Spleen (tissue), 11 donors: Measurements from ENCODE around the gene THBS2. TPM values are rescaled to one million over a fixed set of nuclear protein-coding genes. Genes with fewer than 3 reads are reported as not detected.

Experiments
- DNase-seq: peaks from one replicate; pipeline ENCODE4 v3.0.0-alpha.2; 2020
- H3K27ac ChIP-seq, 8 donors: fragments of 200-600 bp; sonication (generic) in 7 of 8; 1 replicate in 4 of 8; 2 replicates in 4 of 8; pipeline versions ENCODE4 v1.5.0 to v1.8.0; 2016 to 2021; ENCODE audit warnings: inconsistent platforms in 4 of 8, mild to moderate bottlenecking in 4 of 8, moderate library complexity in 1 of 8
- H3K27me3 ChIP-seq, 7 donors: fragments of 200-600 bp; sonication (generic) in 6 of 7; replicated peaks in 1 of 7; 1 replicate in 4 of 7; 2 replicates in 3 of 7; pipeline versions ENCODE4 v1.5.0 to v1.8.0; 2016 to 2021; ENCODE audit warnings: inconsistent platforms in 3 of 7, mild to moderate bottlenecking in 1 of 7
- H3K36me3 ChIP-seq, 6 donors: fragments of 200-600 bp; sonication (generic) in 5 of 6; 1 replicate in 4 of 6; 2 replicates in 2 of 6; pipeline versions ENCODE4 v1.5.0 to v1.8.0; 2016 to 2021; ENCODE audit warnings: inconsistent platforms in 2 of 6
- H3K4me1 ChIP-seq, 6 donors: fragments of 200-600 bp; sonication (generic) in 5 of 6; 1 replicate in 3 of 6; 2 replicates in 3 of 6; pipeline versions ENCODE4 v1.5.0 to v1.8.0; 2016 to 2021; ENCODE audit warnings: inconsistent platforms in 3 of 6
- H3K4me3 ChIP-seq, 8 donors: fragments of 200-600 bp; sonication (generic) in 7 of 8; 1 replicate in 4 of 8; 2 replicates in 4 of 8; pipeline versions ENCODE4 v1.5.0 to v1.8.0; 2016 to 2021; ENCODE audit warnings: inconsistent platforms in 4 of 8, mild to moderate bottlenecking in 4 of 8, moderate library complexity in 2 of 8
- H3K9me3 ChIP-seq, 8 donors: fragments of 200-600 bp; sonication (generic) in 7 of 8; 1 replicate in 4 of 8; 2 replicates in 4 of 8; pipeline versions ENCODE4 v1.5.0 to v1.8.0; 2016 to 2021; ENCODE audit warnings: inconsistent platforms in 4 of 8
- POLR2A ChIP-seq, 3 donors: fragments of 450-650 bp; IDR thresholded peaks; one replicate each; pipeline ENCODE4 v1.5.1; 2017; ENCODE audit warnings: antibody characterized with exemption in 3 of 3, mild to moderate bottlenecking in 1 of 3
- POLR2AphosphoS5 ChIP-seq, 3 donors: sonication (generic); formaldehyde crosslinking; IDR thresholded peaks; one replicate each; pipeline ENCODE4 v1.5.1; 2017; ENCODE audit warnings: antibody characterized with exemption in 3 of 3
- WGBS, 5 donors: extraction: QIAGEN DNeasy Blood & Tissue Kit in 3 of 5; methylation state at CpG; one replicate each; pipeline versions ENCODE4 v1.1.5 to v1.1.7; 2013 to 2018; 5-methylcytosine and 5-hydroxymethylcytosine counted together
- intact Hi-C: fragments of 100-400 bp; cut with DNase I; formaldehyde crosslinking; loops from one replicate; pipeline ENCODE4 v1.15.0; 2023; ENCODE audit warnings: low total_unique reads
- polyA plus RNA-seq, 3 donors: library from polyadenylated mRNA; stranded (reverse); fragments of 200-250 nt; gene quantifications; one replicate each; pipeline ENCODE4 v1.2.1, GENCODE V29; 2013
- total RNA-seq, 7 donors: library from RNA; depleted of rRNA in 3 of 7; stranded (reverse); fragments of >200 nt in 3 of 7; fragmentation: NEBNext Ultra II Directional in 4 of 7; extraction: Animal tissue kit (Norgen Biotek cat#: 25700) in 4 of 7; gene quantifications; one replicate each; pipeline versions ENCODE4 v1.1.0 to v1.2.1, GENCODE V29; 2016 to 2021
- TF ChIP-seq, protein P1 (sequence below), 11 experiments: fragments of 200-600 bp in 7 of 11; fragments of 450-650 bp in 4 of 11; sonication (generic) in 4 of 11; IDR thresholded peaks in 8 of 11; conservative IDR thresholded peaks in 3 of 11; 1 replicate in 7 of 11; 2 replicates in 4 of 11; pipeline versions ENCODE4 v1.4.0 to v1.8.0; 2016 to 2021; ENCODE audit warnings: antibody characterized with exemption in 11 of 11, inconsistent platforms in 4 of 11, mild to moderate bottlenecking in 1 of 11
- donor health status: healthy with polysubstance abuse.
- donor health status: DM: no; HTN: no; CAD: no; lungs with moderate emphysema.
- donor health status: DM: no; HTN: no; CAD: no.
- donor health status: Bipolar disorder and iron deficiency.
- donor health status: healthy.
- donor health status: DM: no; HTN: no; CAD: no.
- donor health status: DM: yes; HTN: yes; CAD: no.

The THBS2 gene
- total and polyA plus RNA-seq, 10 donors, result 1.2 to 24.9 (median 5.7) TPM

DNA sequence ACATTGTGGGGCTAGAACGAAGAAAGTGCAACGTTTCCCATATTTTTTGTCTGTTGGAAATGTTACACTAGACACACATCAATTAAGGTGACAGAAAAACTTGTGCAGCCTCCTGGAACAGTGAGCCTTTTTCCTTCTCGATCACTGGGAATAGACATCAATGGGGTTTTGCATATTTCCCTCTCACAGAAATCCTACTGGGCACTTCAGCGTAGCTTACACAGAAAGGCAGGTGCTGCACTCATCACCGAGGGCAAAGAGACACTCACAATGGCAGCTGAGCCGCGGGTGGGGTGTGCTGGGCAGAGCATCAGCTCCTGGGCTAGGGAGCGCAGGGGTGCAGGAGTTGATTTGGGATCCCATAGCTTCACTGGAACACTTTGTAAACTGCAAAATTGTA lies 64.5 kb downstream of the THBS2 start:
- no peaks in the 10 kb centered on the region for H3K27me3 ChIP-seq
- H3K4me3 ChIP-seq, result no peak overlapping the region
- no peaks in the 10 kb centered on the region for H3K4me1 ChIP-seq
- no peak for TF ChIP-seq POLR2A (IDR thresholded peaks at IDR 0.05)
- TF ChIP-seq POLR2AphosphoS5 (IDR thresholded peaks at IDR 0.05), result no peak
- TF ChIP-seq, protein P1, sequence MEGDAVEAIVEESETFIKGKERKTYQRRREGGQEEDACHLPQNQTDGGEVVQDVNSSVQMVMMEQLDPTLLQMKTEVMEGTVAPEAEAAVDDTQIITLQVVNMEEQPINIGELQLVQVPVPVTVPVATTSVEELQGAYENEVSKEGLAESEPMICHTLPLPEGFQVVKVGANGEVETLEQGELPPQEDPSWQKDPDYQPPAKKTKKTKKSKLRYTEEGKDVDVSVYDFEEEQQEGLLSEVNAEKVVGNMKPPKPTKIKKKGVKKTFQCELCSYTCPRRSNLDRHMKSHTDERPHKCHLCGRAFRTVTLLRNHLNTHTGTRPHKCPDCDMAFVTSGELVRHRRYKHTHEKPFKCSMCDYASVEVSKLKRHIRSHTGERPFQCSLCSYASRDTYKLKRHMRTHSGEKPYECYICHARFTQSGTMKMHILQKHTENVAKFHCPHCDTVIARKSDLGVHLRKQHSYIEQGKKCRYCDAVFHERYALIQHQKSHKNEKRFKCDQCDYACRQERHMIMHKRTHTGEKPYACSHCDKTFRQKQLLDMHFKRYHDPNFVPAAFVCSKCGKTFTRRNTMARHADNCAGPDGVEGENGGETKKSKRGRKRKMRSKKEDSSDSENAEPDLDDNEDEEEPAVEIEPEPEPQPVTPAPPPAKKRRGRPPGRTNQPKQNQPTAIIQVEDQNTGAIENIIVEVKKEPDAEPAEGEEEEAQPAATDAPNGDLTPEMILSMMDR (IDR thresholded peaks at IDR 0.05 in 8 of 11, conservative IDR thresholded peaks at IDR 0.05 in 3 of 11), result no peak
- H3K36me3 ChIP-seq, result no peaks in the 10 kb centered on the region
- peak overlapping the region in 4 of 8 donors; percentile 47 to 64 (median 63) for H3K27ac ChIP-seq
- no peak for DNase-seq
- H3K9me3 ChIP-seq, result no peaks in the 10 kb centered on the region
- intact Hi-C loops, result no loop called here
- 74 to 94% (median 87%) methylated on average over 8 of the region's 8 CpGs for WGBS, 5 donors

DNA sequence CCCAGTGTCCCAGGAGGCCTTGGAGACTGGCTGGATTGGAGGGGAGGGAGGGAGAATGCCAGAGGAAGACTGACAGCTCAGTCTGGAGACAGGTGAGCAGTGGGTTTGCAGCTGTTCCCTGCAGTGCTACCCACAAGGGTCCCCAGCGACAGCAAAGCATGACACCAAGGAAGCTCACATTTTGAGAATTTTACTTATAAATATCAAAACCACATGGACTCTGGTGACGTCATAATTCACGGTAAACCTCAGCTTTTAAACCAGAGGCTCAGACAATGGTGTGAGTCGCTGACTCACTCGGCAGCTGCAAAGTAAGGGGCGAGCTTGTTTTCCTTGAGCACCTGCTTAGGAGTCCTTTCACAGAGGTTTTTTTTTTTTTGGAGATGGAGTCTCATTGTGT lies 65.2 kb downstream of the THBS2 start:
- H3K4me3 ChIP-seq, result no peak overlapping the region
- WGBS, 5 donors, result 54 to 71% (median 56%) methylated on average over 6 of the region's 6 CpGs
- TF ChIP-seq, protein P1 (IDR thresholded peaks at IDR 0.05 in 8 of 11, conservative IDR thresholded peaks at IDR 0.05 in 3 of 11), result no peak
- no peak for TF ChIP-seq POLR2AphosphoS5 (IDR thresholded peaks at IDR 0.05)
- TF ChIP-seq POLR2A (IDR thresholded peaks at IDR 0.05), result no peak
- H3K27me3 ChIP-seq, result no peaks in the 10 kb centered on the region
- no peaks in the 10 kb centered on the region for H3K4me1 ChIP-seq
- H3K9me3 ChIP-seq, result no peaks in the 10 kb centered on the region
- H3K27ac ChIP-seq, result peak overlapping the region in 2 of 8 donors; percentile 16 to 43
- intact Hi-C loops, result no loop called here
- H3K36me3 ChIP-seq, result no peaks in the 10 kb centered on the region
- DNase-seq, result no peak

DNA sequence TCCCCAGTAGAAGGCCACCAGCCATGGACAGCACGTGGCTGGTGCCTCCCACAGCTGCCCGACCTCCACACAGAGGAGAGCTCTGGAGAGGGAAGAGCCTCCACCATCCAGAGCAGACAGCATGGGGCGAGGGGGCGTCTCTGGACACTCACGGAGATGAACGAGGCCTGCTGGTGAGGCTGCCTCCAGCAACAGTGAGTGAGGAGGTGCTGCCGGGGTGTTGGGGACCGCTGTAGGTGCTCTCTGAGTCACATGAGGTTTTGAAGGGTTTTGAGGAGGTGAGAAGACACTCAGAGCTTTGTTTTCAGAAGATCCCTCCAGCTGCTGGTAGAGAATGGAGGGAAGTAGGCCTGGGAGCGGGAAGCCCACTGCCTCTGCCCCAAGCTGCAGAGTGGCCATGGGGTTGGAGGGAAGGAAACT lies 65.6 kb downstream of the THBS2 start:
- Histone ChIP-seq H3K4me1 (no peaks in the 10 kb centered on the region), H3K36me3 (no peaks in the 10 kb centered on the region), H3K9me3 (no peaks in the 10 kb centered on the region), H3K27ac (peak overlapping the region in 2 of 8 donors; percentile 16 to 43), H3K27me3 (no peaks in the 10 kb centered on the region), H3K4me3 (no peak overlapping the region)
- no peak for DNase-seq
- WGBS, 5 donors, result 55 to 85% (median 74%) methylated on average over 7 to 9 of the region's 9 CpGs
- intact Hi-C loops, result no loop called here
- TF ChIP-seq POLR2A (IDR thresholded peaks at IDR 0.05) (no peak), POLR2AphosphoS5 (IDR thresholded peaks at IDR 0.05) (no peak)
- TF ChIP-seq, protein P1 (IDR thresholded peaks at IDR 0.05 in 8 of 11, conservative IDR thresholded peaks at IDR 0.05 in 3 of 11), result no peak

DNA sequence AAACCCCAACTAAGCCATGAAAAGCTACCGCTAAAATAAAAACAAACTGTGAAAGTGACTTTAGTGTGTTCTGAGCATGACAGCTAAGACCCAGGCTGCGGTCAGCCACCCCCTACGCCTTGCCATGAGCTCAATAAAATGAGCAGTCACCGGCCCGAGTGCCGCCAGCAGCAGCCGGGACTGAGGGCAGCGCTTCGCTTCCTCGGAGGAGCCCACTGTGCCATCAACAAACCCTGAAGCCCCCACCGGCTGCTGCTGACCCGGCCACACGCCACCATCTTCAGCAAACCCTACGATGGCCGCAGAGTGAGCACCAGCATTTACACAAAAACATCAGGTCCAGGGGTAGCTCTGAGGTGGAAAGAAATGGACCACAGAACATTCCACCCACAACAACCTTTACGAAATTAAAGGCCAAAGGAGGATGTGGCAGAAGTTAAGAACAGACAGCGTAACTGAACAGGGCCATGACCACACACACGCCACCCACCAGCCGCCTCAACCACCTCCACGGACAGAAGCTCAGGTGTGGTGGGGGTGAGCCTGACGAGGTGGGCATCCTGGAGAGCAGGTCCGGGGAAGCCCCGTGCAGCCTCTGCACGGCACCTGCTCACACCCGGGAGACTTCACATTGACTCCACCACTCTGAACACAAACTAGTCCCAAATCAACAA lies 67.0 kb downstream of the THBS2 start:
- no peaks in the 10 kb centered on the region for H3K27me3 ChIP-seq
- 85 to 92% (median 88%) methylated on average over 25 of the region's 25 CpGs for WGBS, 5 donors
- H3K36me3 ChIP-seq, result no peaks in the 10 kb centered on the region
- TF ChIP-seq POLR2AphosphoS5 (IDR thresholded peaks at IDR 0.05), result no peak
- TF ChIP-seq POLR2A (IDR thresholded peaks at IDR 0.05), result no peak
- TF ChIP-seq, protein P1 (IDR thresholded peaks at IDR 0.05 in 8 of 11, conservative IDR thresholded peaks at IDR 0.05 in 3 of 11), result no peak
- DNase-seq, result no peak
- no peaks in the 10 kb centered on the region for H3K4me1 ChIP-seq
- no peak overlapping the region for H3K27ac ChIP-seq
- H3K9me3 ChIP-seq, result no peaks in the 10 kb centered on the region
- intact Hi-C loops, result no loop called here
- no peak overlapping the region for H3K4me3 ChIP-seq
